ES-I3 (cell line): ENCODE results near the gene SAA4.
"Not testable (repeated sequence)": the region's sequence is repeated elsewhere in the genome, so short reads cannot be mapped to it uniquely, and the experiment has no call there.

Experiments used
- H3K36me3 ChIP-seq: 2 replicates; pipeline ENCODE4 v1.6.1; 2013; ENCODE audit warnings: mild to moderate bottlenecking, low read length, control low read depth, moderate library complexity; ENCODE audit not compliant: insufficient read depth
- H3K4me1 ChIP-seq: 2 replicates; pipeline ENCODE4 v1.6.1; 2013; ENCODE audit warnings: mild to moderate bottlenecking, control low read depth, low read length; ENCODE audit not compliant: insufficient read depth
- H3K9ac ChIP-seq: 2 replicates; pipeline ENCODE4 v1.6.1; 2013; ENCODE audit warnings: low read depth, mild to moderate bottlenecking, low read length, moderate library complexity
- H3K9me3 ChIP-seq: 2 replicates; pipeline ENCODE4 v1.6.1; 2013; ENCODE audit warnings: mild to moderate bottlenecking, low read length, moderate library complexity; ENCODE audit not compliant: control insufficient read depth, insufficient read depth

SAA4 gene

GRCh38 chr11:18229501-18229900 is 7.1 kb downstream of the SAA4 start:
- Histone ChIP-seq H3K36me3 (no peaks in the 10 kb centered on the region), H3K9me3 (no peaks in the 10 kb centered on the region), H3K4me1 (no peaks in the 10 kb centered on the region), H3K9ac (no peak overlapping the region)

GRCh38 chr11:18225913-18226312 is 10.7 kb downstream of the SAA4 start:
- no peaks in the 10 kb centered on the region for H3K4me1 ChIP-seq
- H3K36me3 ChIP-seq = no peaks in the 10 kb centered on the region

DNA sequence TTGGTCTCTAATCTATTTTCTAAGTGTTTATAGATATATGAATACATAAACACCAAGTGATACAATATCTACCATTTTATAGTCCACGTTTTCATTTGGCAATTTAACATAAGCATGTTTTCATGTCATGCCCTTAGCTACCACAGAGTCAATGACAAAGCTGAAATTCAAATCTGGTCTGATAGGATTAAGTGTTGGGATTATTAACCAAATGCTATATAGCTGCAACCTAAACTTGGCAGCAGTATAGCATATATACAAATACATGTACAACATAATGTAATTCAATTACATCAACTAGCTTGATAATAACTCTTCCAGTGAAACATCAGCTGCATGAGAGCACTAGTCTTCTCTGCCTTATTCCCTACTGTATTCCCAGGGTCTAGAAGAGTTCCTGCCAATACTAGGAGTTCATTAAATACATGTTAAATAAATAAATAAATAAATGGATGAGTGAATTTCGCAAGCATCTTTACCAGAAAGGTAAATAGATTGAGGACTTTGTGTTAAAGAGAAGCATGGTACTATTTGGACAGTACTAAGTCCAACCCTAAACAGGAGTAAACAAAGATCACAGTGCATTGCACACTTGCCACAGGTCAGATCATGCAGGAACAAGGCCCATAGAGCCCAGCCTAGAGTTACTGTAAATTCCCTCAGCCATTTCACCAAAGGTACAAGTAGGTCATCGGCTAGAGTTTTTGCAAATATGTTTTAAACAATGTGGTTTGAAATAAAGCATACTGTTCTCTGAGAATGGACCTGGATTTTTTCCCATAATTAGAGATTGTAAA is 12.8 kb downstream of the SAA4 start:
- H3K4me1 ChIP-seq = no peaks in the 10 kb centered on the region
- no peaks in the 10 kb centered on the region for H3K9me3 ChIP-seq
- H3K36me3 ChIP-seq = no peaks in the 10 kb centered on the region
- no peak overlapping the region for H3K9ac ChIP-seq

More at GRCh38 chr11:18225913-18226312, 10.7 kb downstream of the SAA4 start:
- Histone ChIP-seq H3K9ac (no peak overlapping the region), H3K9me3 (no peaks in the 10 kb centered on the region)

- H3K4me1 ChIP-seq = no peaks in the 10 kb centered on the region
- no peaks in the 10 kb centered on the region for H3K9me3 ChIP-seq
- H3K9ac ChIP-seq = no peak overlapping the region
- no peaks in the 10 kb centered on the region for H3K36me3 ChIP-seq
These were observed 13.7 kb downstream of the SAA4 start for GRCh38 chr11:18222814-18223421.

GRCh38 chr11:18221274-18221876 is 15.2 kb downstream of the SAA4 start:
- Histone ChIP-seq H3K4me1 (no peaks in the 10 kb centered on the region), H3K36me3 (no peaks in the 10 kb centered on the region), H3K9me3 (no peaks in the 10 kb centered on the region), H3K9ac (no peak overlapping the region)

- H3K9ac ChIP-seq = no peak overlapping the region
- no peaks in the 10 kb centered on the region for H3K9me3 ChIP-seq
- H3K36me3 ChIP-seq = no peaks in the 10 kb centered on the region
- no peaks in the 10 kb centered on the region for H3K4me1 ChIP-seq
These were observed 27.5 kb downstream of the SAA4 start for GRCh38 chr11:18209058-18209457.

GRCh38 chr11:18204771-18205170 is 31.8 kb downstream of the SAA4 start:
- Histone ChIP-seq H3K36me3 (no peaks in the 10 kb centered on the region), H3K9me3 (no peaks in the 10 kb centered on the region), H3K9ac (no peak overlapping the region), H3K4me1 (no peaks in the 10 kb centered on the region)

- Histone ChIP-seq H3K9ac (no peak overlapping the region), H3K36me3 (no peaks in the 10 kb centered on the region), H3K9me3 (no peaks in the 10 kb centered on the region), H3K4me1 (no peaks in the 10 kb centered on the region)
These were observed 32.4 kb downstream of the SAA4 start for GRCh38 chr11:18204220-18204619.

DNA sequence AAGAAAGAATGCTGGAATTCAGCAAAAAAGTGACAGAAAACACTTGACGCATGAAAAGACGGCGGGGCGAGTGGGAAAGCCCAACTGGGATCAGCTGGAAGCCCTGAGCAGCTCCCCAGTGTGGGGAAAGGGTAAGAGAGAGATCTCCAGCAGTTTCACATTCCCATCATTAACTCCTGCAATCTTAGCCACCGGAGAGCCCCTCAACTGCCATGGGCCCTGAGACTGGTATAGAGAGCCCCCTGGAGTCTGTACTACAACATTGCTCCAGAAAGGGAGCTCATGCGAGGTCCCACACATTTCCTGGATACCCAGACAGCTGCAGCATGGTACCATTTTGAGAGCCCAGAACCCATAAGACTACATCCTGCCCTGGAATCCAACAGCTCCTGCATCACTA is 32.9 kb downstream of the SAA4 start:
- no peaks in the 10 kb centered on the region for H3K36me3 ChIP-seq
- no peak overlapping the region for H3K9ac ChIP-seq
- H3K9me3 ChIP-seq = no peaks in the 10 kb centered on the region
- H3K4me1 ChIP-seq = no peaks in the 10 kb centered on the region

- not testable (repeated sequence) for H3K36me3 ChIP-seq, H3K9ac ChIP-seq, H3K4me1 ChIP-seq, H3K9me3 ChIP-seq
These were observed 38.9 kb downstream of the SAA4 start for GRCh38 chr11:18197738-18198137.

DNA sequence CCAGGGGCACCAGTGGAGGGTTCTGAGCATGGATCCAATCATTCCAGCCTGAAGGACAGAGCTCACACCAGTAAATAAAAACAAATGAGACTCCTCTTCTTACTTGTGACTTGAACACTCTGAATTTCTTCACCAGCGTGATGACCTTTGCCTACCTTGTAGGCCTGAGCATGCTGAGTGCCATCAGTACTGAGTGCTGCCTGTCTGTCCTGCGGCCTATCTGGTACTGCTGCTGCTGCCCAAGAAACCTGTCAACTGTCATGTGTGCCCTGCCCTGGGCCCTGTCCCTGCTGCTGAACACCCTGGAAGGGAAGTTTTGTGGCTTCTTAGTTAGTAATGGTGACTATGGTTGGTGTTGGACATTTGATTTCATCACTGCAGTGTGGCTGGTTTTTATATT is 40.1 kb downstream of the SAA4 start:
- Histone ChIP-seq H3K36me3 (no peaks in the 10 kb centered on the region), H3K9ac (no peak overlapping the region), H3K9me3 (no peaks in the 10 kb centered on the region), H3K4me1 (no peaks in the 10 kb centered on the region)

DNA sequence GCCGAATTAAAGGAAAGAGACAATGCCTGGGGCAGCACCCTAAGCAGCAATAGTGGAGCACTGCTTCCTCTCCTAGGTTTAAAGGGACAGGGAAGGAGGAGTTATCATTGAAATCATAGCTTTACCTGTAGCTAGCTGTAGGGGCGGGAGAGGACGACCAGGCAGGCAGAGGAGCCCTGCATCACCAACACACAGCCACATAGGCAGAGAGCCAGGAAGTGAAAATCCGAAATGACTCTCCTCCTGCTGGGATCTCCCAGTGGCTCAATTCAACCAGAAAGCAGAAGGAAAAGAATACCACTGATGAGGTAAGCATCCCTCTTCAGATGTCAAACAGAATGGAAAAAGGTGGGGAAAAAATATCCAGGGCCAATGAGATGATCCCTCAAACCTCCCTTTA is 43.6 kb downstream of the SAA4 start:
- Histone ChIP-seq H3K36me3 (no peaks in the 10 kb centered on the region), H3K4me1 (no peaks in the 10 kb centered on the region), H3K9ac (no peak overlapping the region), H3K9me3 (no peaks in the 10 kb centered on the region)

DNA sequence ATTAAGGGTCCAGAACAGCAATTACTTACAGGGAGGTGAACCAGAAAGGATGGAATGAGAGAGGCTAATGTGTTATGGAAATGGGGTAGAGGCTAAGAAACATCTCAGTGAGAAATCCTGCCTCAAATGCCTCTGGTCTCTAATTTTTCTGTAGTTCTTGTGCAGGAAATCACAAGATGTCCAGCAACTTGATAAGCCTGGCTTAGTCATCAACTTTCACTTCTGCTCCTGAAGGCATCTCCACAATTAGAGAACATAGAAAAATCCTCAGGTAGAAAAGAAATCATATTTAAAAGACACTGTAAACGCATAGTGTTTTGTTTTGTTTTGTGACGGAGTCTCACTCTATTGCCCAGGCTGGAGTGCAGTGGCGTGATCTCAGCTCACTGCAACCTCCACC is 45.2 kb downstream of the SAA4 start:
- no peak overlapping the region for H3K9ac ChIP-seq
- H3K36me3 ChIP-seq = no peaks in the 10 kb centered on the region
- H3K9me3 ChIP-seq = no peaks in the 10 kb centered on the region
- H3K4me1 ChIP-seq = no peaks in the 10 kb centered on the region

DNA sequence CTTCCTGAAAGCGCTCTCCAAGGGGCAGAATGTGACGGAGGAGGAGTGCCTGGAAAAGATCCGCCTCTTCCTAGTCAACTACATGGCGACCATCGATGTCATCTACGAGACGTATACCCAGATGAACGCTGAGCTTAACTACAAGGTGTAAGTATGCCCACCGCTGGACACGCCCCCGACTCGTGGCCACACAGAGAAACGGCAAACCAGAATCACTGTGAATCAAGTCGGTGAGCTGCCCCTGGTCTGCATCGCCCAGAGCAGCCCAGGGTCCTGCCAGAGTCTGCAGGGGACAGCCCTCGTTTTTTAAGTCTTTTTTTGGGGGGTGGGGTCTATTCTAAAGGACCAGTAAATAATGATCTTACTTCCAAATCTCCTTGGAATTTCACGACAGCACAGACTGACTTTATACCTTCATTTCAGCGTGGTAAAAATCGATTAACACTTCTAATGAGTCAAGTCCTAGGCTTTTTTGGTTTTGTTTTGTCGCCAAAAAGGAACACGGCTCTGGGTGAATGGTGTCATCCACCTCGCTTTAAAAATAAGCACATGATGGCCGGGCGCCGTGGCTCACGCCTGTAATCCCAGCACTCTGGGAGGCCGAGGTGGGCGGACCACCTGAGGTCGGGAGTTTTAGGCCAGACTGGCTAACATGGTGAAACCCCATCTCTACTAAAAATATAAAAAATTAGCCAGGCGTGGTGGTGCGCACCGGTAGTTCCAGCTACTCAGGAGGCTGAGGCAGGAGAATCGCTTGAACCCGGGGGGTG is 46.9 kb downstream of the SAA4 start:
- H3K9me3 ChIP-seq, H3K9ac ChIP-seq, H3K36me3 ChIP-seq, H3K4me1 ChIP-seq: not testable (repeated sequence)
